HG02763 (cell line): Measurements from ENCODE around the gene MDFIC.

Experiments
- ATAC-seq: cut with Tn5 transposase; IDR thresholded peaks from one replicate; pipeline ENCODE4 v1.9.1; 2021; ENCODE audit warnings: mild to moderate bottlenecking, moderate library complexity; ENCODE audit not compliant: unreplicated experiment

MDFIC gene

GRCh38 chr7:115034515-115034914, 112.6 kb downstream of the MDFIC start:
- no peak for ATAC-seq

DNA sequence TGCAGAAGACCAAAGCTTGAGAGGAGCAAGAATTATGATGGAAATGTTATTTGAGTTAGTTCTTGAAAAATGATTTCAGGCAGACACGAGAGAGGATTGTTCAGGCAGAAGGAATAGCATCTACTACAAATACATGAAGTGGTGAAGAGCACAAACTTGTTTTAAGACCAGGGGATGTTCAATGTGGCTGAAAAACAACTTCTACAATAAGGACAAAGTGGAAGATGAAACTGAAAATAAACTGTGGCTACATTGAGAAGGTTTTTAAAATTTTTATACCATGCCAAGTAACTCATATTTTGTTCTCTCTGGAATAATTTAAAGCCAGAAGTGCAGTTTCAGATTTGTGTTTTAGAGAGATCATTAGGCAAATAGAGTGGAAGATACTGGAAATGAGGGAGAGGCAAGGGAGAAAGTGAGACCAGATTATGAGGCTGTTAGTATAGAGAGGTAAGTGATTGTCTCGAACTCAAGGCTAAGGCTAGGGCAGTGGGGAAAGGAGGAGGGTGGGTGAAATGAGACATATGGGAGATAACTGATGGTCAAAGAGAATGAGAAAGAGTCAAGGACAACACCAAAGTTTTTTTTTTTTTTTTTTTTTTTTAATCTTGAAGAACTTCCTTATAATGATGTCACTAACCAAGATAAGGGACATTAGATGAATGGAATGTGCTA, 115.4 kb downstream of the MDFIC start:
- ATAC-seq = no peak

- ATAC-seq = no peak
Measured at GRCh38 chr7:115038158-115038557, 116.3 kb downstream of the MDFIC start.

- no peak for ATAC-seq
Measured at GRCh38 chr7:115040057-115040456, 118.2 kb downstream of the MDFIC start.

GRCh38 chr7:115040495-115040894, 118.6 kb downstream of the MDFIC start:
- no peak for ATAC-seq

GRCh38 chr7:115042596-115042995, 120.7 kb downstream of the MDFIC start:
- no peak for ATAC-seq

DNA sequence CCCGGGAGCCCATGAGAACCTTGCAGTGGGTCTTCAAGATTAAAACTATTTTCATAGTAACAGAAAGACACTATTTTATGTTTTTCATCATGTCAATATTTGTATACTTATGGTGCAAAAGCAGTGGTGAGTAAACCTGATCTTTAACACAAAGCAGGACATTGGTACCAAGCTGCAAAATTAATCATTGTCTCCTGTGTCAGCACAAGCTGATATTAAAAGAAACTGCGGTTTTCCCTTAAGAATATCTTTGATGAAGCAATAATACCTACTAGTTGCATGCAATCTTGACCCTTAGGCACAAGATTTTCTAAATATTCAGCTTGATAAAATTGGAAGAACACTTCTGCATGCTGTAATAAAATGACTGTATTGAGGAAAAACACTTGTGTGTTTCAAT, 121.7 kb downstream of the MDFIC start:
- no peak for ATAC-seq

GRCh38 chr7:115044224-115044623, 122.3 kb downstream of the MDFIC start:
- no peak for ATAC-seq

DNA sequence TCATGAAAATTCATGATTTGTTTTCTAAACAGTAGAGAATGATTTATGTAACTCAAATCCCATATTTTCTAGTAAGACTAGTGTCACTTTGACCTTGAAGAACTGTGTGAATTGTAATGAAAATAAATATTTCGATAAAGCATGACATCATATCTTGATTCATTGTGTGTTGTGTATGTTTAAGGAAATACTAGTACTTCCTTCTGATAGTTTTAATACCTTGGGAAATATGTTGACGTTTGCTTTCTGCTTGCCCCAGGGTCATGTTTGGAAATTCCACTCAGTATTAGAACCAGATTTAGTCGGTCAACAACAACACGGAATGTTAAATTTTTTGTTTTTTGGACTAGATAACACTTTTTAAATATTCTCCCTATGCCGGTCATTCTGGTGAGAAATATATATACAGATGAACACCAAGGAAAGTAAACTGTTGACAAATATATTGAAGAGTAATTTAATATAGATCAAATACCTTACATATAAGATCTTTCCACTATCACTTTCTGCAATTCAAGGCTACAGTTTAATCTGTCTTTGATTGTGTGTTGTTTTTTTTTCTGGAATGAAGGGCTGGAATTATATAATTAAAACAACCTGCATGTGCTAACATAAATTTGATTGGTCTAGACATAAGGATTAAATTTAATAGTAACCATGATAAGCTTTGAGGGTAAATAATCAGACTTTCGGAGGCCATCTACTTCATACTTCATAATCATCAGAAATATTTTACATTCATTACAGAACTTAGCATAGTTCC, 126.2 kb downstream of the MDFIC start:
- ATAC-seq = no peak

DNA sequence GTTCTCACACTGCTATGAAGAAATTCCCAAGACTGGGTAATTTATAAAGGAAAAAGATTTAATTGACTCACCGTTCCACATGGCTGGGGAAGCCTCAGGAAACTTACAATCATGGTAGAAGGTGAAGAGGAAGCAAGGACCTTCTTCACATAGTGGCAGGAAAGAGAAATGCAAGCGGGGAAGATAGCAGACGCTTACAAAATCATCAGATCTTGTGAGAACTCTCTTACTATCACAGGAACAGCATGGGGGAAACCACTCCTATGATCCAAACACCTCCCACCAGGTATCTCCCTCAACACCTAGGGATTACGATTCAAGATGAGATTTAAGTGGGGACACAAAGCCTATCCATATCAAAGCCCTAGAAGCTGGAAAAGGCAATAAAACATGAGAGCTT, 130.8 kb downstream of the MDFIC start:
- no peak for ATAC-seq

- no peak for ATAC-seq
Measured at GRCh38 chr7:115054478-115055065, 132.7 kb downstream of the MDFIC start.

DNA sequence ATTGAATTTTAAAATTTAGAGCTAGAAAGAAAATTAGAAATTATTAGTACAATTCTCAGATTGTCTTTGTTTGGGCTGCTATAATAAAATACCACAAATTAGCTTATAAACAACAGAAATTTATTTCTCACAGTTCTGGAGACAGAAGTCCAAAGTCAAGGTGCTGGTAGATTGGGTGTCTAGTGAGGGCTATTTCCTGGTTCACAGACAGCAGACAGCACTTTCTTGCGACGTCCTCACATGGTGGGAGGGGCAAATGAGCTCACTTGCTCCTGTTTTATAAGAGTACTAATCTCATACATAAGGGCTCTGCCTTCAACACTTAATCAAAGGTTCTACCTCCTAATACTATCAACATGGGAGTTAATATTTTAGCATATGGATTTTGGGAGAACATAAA, 134.1 kb downstream of the MDFIC start:
- no peak for ATAC-seq

DNA sequence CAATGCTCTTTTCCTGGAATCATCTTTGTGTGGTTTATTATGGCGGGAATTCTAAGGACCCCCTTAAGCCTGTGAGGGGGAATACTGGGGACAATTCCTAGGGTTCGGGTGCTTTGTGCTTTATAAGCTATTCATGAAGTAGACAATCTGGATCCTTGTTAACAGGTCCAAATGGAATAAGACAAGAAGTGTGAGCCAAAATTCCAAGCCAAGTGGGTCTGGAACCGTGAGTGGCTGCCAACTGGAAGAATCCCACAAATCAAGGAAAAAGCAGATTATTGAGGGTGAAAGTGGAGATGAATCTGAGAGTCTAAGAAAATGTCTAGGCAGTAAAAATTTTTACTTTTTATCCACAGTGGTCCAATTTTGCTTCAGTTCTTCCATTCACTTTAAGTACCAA, 136.8 kb downstream of the MDFIC start:
- no peak for ATAC-seq

GRCh38 chr7:115059321-115059720, 137.4 kb downstream of the MDFIC start:
- no peak for ATAC-seq

GRCh38 chr7:115060095-115060870, 138.4 kb downstream of the MDFIC start:
- peak; percentile 67 for ATAC-seq

DNA sequence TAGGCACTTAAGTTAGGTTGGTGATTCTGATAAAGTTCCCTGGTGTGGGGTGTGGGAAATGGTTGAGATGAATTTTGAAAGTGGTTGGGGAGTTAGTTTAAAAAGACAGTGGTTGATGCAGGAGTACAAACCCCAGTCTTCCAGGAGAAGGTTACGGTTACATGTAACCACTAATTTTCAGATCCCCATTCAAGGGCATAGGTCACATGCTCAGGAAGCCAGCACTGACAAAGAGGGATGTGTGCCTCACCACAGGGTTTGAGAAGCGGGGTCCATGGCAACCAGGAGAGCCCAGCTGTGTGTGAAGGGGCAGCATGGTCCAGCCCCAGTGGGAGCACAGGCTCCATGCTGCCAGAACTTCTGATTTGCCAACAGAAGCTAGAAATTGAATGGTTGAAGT, 144.2 kb downstream of the MDFIC start:
- peak; percentile 52 for ATAC-seq

GRCh38 chr7:115066634-115067033, 144.7 kb downstream of the MDFIC start:
- peak; percentile 37 for ATAC-seq

GRCh38 chr7:115068220-115068619, 146.3 kb downstream of the MDFIC start:
- ATAC-seq = no peak
